Measurements from ENCODE around the gene C20orf204. TPM values are rescaled to one million over a fixed set of nuclear protein-coding genes. Genes with fewer than 3 reads are reported as not detected.

C20orf204 gene
- total RNA-seq = 1 to 10 TPM in 2 of 3 donors, under 1 TPM in 1; 0.66 to 1.3 (median 1.1) TPM

- TF ChIP-seq POLR2A (IDR thresholded peaks at IDR 0.05) (no peak), POLR2AphosphoS5 (IDR thresholded peaks at IDR 0.05) (no peak), CTCF (IDR thresholded peaks at IDR 0.05) (no peak)
- Histone ChIP-seq H3K9me3 (no peaks in the 10 kb centered on the region), H3K36me3 (no peaks in the 10 kb centered on the region), H3K27me3 (peaks cover 0 to 5% of the 10 kb centered on the region in 2 donors), H3K27ac (no peak within 1 kb of the TSS), H3K4me1 (no peaks in the 10 kb centered on the region), H3K4me3 (no peak within 1 kb of the TSS)
- no peak for DNase-seq (ENCODE audit: low spot score in 2 of 2)
- intact Hi-C loops (cut with DNase I; ENCODE audit: low total_unique reads) = no loop called here
Observed at GRCh38 chr20:64035933-64036345, at the start of gene C20orf204. Gene C20orf204 (plus strand): TSS chr20:64036182. CDS start chr20:64036324, 142 bp downstream.

GRCh38 chr20:64000906-64001305 lies 35.1 kb upstream of the C20orf204 start:
- intact Hi-C loops (cut with DNase I; ENCODE audit: low total_unique reads) = no loop called here

GRCh38 chr20:64001607-64002011 lies 34.4 kb upstream of the C20orf204 start:
- no peak for DNase-seq (ENCODE audit: low spot score in 2 of 2)
- H3K4me1 ChIP-seq = no peaks in the 10 kb centered on the region
- peaks cover 5% of the 10 kb centered on the region for H3K36me3 ChIP-seq
- no peaks in the 10 kb centered on the region for H3K27me3 ChIP-seq
- H3K27ac ChIP-seq = no peak overlapping the region
- H3K4me3 ChIP-seq = no peak overlapping the region
- TF ChIP-seq CTCF (IDR thresholded peaks at IDR 0.05) = no peak
- no peak for TF ChIP-seq POLR2A (IDR thresholded peaks at IDR 0.05)
- no peak for TF ChIP-seq POLR2AphosphoS5 (IDR thresholded peaks at IDR 0.05)
- intact Hi-C loops (cut with DNase I; ENCODE audit: low total_unique reads) = no loop called here
- H3K9me3 ChIP-seq = no peaks in the 10 kb centered on the region

More at GRCh38 chr20:64000906-64001305, 35.1 kb upstream of the C20orf204 start:
- H3K4me1 ChIP-seq = no peaks in the 10 kb centered on the region
- no peak overlapping the region for H3K27ac ChIP-seq
- no peaks in the 10 kb centered on the region for H3K27me3 ChIP-seq
- DNase-seq (ENCODE audit: low spot score in 2 of 2) = no peak
- H3K4me3 ChIP-seq = no peak overlapping the region
- H3K36me3 ChIP-seq = peaks cover 5% of the 10 kb centered on the region
- TF ChIP-seq CTCF (IDR thresholded peaks at IDR 0.05) = no peak
- TF ChIP-seq POLR2AphosphoS5 (IDR thresholded peaks at IDR 0.05) = no peak
- TF ChIP-seq POLR2A (IDR thresholded peaks at IDR 0.05) = no peak
- no peaks in the 10 kb centered on the region for H3K9me3 ChIP-seq

GRCh38 chr20:64003960-64004725 lies 31.8 kb upstream of the C20orf204 start:
- TF ChIP-seq POLR2AphosphoS5 (IDR thresholded peaks at IDR 0.05) = no peak
- no peak for TF ChIP-seq POLR2A (IDR thresholded peaks at IDR 0.05)
- Histone ChIP-seq H3K9me3 (no peaks in the 10 kb centered on the region), H3K4me1 (no peaks in the 10 kb centered on the region), H3K27ac (no peak overlapping the region), H3K4me3 (no peak overlapping the region), H3K27me3 (no peaks in the 10 kb centered on the region), H3K36me3 (peaks cover 5% of the 10 kb centered on the region)
- DNase-seq (ENCODE audit: low spot score in 2 of 2) = no peak
- intact Hi-C loops (cut with DNase I; ENCODE audit: low total_unique reads) = no loop called here

GRCh38 chr20:64005394-64005793 lies 30.6 kb upstream of the C20orf204 start:
- intact Hi-C loops (cut with DNase I; ENCODE audit: low total_unique reads) = no loop called here
- Histone ChIP-seq H3K4me1 (no peaks in the 10 kb centered on the region), H3K27ac (no peak overlapping the region), H3K9me3 (no peaks in the 10 kb centered on the region), H3K27me3 (no peaks in the 10 kb centered on the region), H3K36me3 (no peaks in the 10 kb centered on the region), H3K4me3 (no peak overlapping the region)
- DNase-seq (ENCODE audit: low spot score in 2 of 2) = no peak
- TF ChIP-seq CTCF (IDR thresholded peaks at IDR 0.05) = no peak
- TF ChIP-seq POLR2A (IDR thresholded peaks at IDR 0.05) = no peak
- TF ChIP-seq POLR2AphosphoS5 (IDR thresholded peaks at IDR 0.05) = no peak

Measured in breast epithelium (tissue), 4 donors.